Uterus (tissue), 4 donors: ENCODE data around the gene SAMD8. TPM values are rescaled to one million over a fixed set of nuclear protein-coding genes. Genes with fewer than 3 reads are reported as not detected.

ENCODE experiments used
- DNase-seq, 2 donors: peaks; one replicate each; pipeline ENCODE4 v3.0.0-alpha.2; 2019 to 2020
- H3K27ac ChIP-seq, 2 donors: fragments of 200-600 bp; sonication (generic); 1 replicate in 1 of 2; 2 replicates in 1 of 2; pipeline ENCODE4 v1.5.1; 2016 to 2018
- H3K27me3 ChIP-seq, 2 donors: fragments of 200-600 bp; sonication (generic); one replicate each; pipeline ENCODE4 v1.5.1; 2018 to 2019; ENCODE audit warnings: control low read depth in 1 of 2
- H3K36me3 ChIP-seq, 2 donors: fragments of 200-600 bp; sonication (generic); one replicate each; pipeline ENCODE4 v1.5.1; 2019; ENCODE audit warnings: control low read depth in 1 of 2
- H3K4me1 ChIP-seq, 2 donors: fragments of 200-600 bp; sonication (generic); one replicate each; pipeline ENCODE4 v1.5.1; 2018 to 2019; ENCODE audit warnings: control low read depth in 1 of 2
- H3K4me3 ChIP-seq, 2 donors: fragments of 200-600 bp; sonication (generic); 1 replicate in 1 of 2; 2 replicates in 1 of 2; pipeline ENCODE4 v1.5.1; 2018 to 2019; ENCODE audit warnings: mild to moderate bottlenecking in 1 of 2
- H3K9me3 ChIP-seq, 2 donors: fragments of 200-600 bp; sonication (generic); one replicate each; pipeline ENCODE4 v1.5.1; 2019; ENCODE audit warnings: control low read depth in 1 of 2
- CTCF ChIP-seq, 4 experiments: fragments of 200-600 bp in 2 of 4; fragments of 450-650 bp in 2 of 4; sonication (generic) in 2 of 4; IDR thresholded peaks; one replicate each; pipeline ENCODE4 v1.5.1; 2016 to 2019; ENCODE audit warnings: antibody characterized with exemption in 4 of 4, mild to moderate bottlenecking in 2 of 4, moderate library complexity in 1 of 4
- POLR2A ChIP-seq, 2 donors: fragments of 450-650 bp; IDR thresholded peaks; one replicate each; pipeline ENCODE4 v1.6.1; 2016; ENCODE audit warnings: antibody characterized with exemption in 2 of 2, mild to moderate bottlenecking in 1 of 2, moderate library complexity in 1 of 2
- intact Hi-C: fragments of 100-400 bp; cut with DNase I; formaldehyde crosslinking; loops from one replicate; pipeline ENCODE4 v1.15.1; 2023; ENCODE audit warnings: low total_unique reads
- total RNA-seq, 4 donors: library from RNA; depleted of rRNA in 3 of 4; stranded (reverse); fragments of >200 nt in 3 of 4; gene quantifications; one replicate each; pipeline versions ENCODE4 v1.1.0 to v1.2.4, GENCODE V29; 2014 to 2023
- donor health status: DM: yes; HTN: yes; CAD: no.

Gene SAMD8
- total RNA-seq, 4 donors from 2014 or later = 25.4 to 51.4 (median 49.2) TPM

GRCh38 chr10:75102830-75103673, 8.4 kb upstream of the SAMD8 start:
- Histone ChIP-seq H3K27ac (no peak overlapping the region), H3K36me3 (no peaks in the 10 kb centered on the region), H3K27me3 (no peaks in the 10 kb centered on the region), H3K4me3 (no peak overlapping the region), H3K9me3 (no peaks in the 10 kb centered on the region), H3K4me1 (peaks cover 0 to 8% of the 10 kb centered on the region in 2 donors)
- intact Hi-C loops = loop anchor here (10.0 kb wide), 1 partner anchor 132 kb away; the partner anchor contains the start of gene COMTD1
- DNase-seq = no peak
- no peak for TF ChIP-seq CTCF (IDR thresholded peaks at IDR 0.05)
- no peak for TF ChIP-seq POLR2A (IDR thresholded peaks at IDR 0.05)

- Histone ChIP-seq H3K27ac (no peak overlapping the region), H3K27me3 (no peaks in the 10 kb centered on the region), H3K9me3 (no peaks in the 10 kb centered on the region), H3K4me1 (peaks cover 0 to 8% of the 10 kb centered on the region in 2 donors), H3K36me3 (no peaks in the 10 kb centered on the region), H3K4me3 (no peak overlapping the region)
- intact Hi-C loops = loop anchor here (10.0 kb wide), 1 partner anchor 131 kb away; the partner anchor contains the start of gene COMTD1
- no peak for TF ChIP-seq CTCF (IDR thresholded peaks at IDR 0.05)
- no peak for TF ChIP-seq POLR2A (IDR thresholded peaks at IDR 0.05)
- DNase-seq = no peak
Observed at GRCh38 chr10:75103881-75104686, 7.4 kb upstream of the SAMD8 start.

GRCh38 chr10:75104842-75105241, 6.6 kb upstream of the SAMD8 start:
- Histone ChIP-seq H3K4me3 (no peak overlapping the region), H3K9me3 (no peaks in the 10 kb centered on the region), H3K4me1 (peaks cover 0 to 4% of the 10 kb centered on the region in 2 donors), H3K27ac (no peak overlapping the region), H3K27me3 (no peaks in the 10 kb centered on the region), H3K36me3 (no peaks in the 10 kb centered on the region)
- no peak for TF ChIP-seq POLR2A (IDR thresholded peaks at IDR 0.05)
- no peak for TF ChIP-seq CTCF (IDR thresholded peaks at IDR 0.05)
- DNase-seq = no peak
- intact Hi-C loops = loop anchor here (10.0 kb wide), 1 partner anchor 130 kb away; the partner anchor contains the start of gene COMTD1

- intact Hi-C loops = loop anchor here (10.0 kb wide), 1 partner anchor 129 kb away; the partner anchor contains the start of gene COMTD1
- no peaks in the 10 kb centered on the region for H3K27me3 ChIP-seq
- no peaks in the 10 kb centered on the region for H3K9me3 ChIP-seq
- DNase-seq = no peak
- no peaks in the 10 kb centered on the region for H3K4me1 ChIP-seq
- H3K36me3 ChIP-seq = no peaks in the 10 kb centered on the region
- H3K4me3 ChIP-seq = no peak overlapping the region
- H3K27ac ChIP-seq = no peak overlapping the region
- TF ChIP-seq POLR2A (IDR thresholded peaks at IDR 0.05) = no peak
- TF ChIP-seq CTCF (IDR thresholded peaks at IDR 0.05) = no peak
Observed at GRCh38 chr10:75105576-75106197, 5.8 kb upstream of the SAMD8 start.
